Measurements from ENCODE around the gene OXSR1. TPM values are rescaled to one million over a fixed set of nuclear protein-coding genes. Genes with fewer than 3 reads are reported as not detected.

The OXSR1 gene
- total RNA-seq, 1 experiment from 2014 or later: 33.2 TPM

DNA sequence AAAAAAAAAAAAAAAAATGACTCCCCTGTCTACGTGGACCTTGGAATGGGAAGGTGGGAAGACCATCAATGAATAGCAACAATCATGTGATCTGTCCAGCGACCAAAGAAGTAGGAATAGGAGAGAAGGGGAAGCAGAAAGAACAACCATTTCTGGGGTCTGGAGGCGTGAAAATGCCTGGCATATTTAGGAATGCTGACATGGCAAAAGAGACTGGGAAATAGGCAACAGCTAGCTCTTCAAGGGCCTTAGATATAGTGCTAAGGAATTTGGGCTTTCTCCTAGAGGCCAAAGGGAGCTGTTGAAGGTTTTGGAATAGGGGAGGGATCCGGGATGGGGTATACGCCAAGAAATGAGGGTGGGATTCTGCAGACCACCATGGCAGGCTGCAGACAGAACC, 106.2 kb downstream of the OXSR1 start:
- H3K36me3 ChIP-seq (ENCODE audit: control insufficient read depth, insufficient read depth, low read length): no peaks in the 10 kb centered on the region
- ATAC-seq (no peak), DNase-seq (ENCODE audit: low read depth, low spot score) (no peak)
- no peak overlapping the region for H3K4me3 ChIP-seq (ENCODE audit: low read depth in 2 of 2, low read length in 2 of 2)
- no peaks in the 10 kb centered on the region for H3K27me3 ChIP-seq (ENCODE audit: control insufficient read depth, insufficient read depth, low read length)
- ChIA-PET CTCF (no interaction called here), POLR2A (no interaction called here)
- no TSS peak for BruUV-seq (replicated peaks)
- no peak overlapping the region for H3K27ac ChIP-seq (ENCODE audit: low read length)
- H3K4me1 ChIP-seq (ENCODE audit: control insufficient read depth, insufficient read depth, low read length): no peaks in the 10 kb centered on the region
- TF ChIP-seq, protein P1, sequence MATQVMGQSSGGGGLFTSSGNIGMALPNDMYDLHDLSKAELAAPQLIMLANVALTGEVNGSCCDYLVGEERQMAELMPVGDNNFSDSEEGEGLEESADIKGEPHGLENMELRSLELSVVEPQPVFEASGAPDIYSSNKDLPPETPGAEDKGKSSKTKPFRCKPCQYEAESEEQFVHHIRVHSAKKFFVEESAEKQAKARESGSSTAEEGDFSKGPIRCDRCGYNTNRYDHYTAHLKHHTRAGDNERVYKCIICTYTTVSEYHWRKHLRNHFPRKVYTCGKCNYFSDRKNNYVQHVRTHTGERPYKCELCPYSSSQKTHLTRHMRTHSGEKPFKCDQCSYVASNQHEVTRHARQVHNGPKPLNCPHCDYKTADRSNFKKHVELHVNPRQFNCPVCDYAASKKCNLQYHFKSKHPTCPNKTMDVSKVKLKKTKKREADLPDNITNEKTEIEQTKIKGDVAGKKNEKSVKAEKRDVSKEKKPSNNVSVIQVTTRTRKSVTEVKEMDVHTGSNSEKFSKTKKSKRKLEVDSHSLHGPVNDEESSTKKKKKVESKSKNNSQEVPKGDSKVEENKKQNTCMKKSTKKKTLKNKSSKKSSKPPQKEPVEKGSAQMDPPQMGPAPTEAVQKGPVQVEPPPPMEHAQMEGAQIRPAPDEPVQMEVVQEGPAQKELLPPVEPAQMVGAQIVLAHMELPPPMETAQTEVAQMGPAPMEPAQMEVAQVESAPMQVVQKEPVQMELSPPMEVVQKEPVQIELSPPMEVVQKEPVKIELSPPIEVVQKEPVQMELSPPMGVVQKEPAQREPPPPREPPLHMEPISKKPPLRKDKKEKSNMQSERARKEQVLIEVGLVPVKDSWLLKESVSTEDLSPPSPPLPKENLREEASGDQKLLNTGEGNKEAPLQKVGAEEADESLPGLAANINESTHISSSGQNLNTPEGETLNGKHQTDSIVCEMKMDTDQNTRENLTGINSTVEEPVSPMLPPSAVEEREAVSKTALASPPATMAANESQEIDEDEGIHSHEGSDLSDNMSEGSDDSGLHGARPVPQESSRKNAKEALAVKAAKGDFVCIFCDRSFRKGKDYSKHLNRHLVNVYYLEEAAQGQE (IDR thresholded peaks at IDR 0.05; ENCODE audit: insufficient read depth in 1 of 2, low read depth in 2 of 2, low read length in 1 of 2): no peak
- TF ChIP-seq SIN3A (IDR thresholded peaks at IDR 0.05; ENCODE audit: borderline replicate concordance, insufficient read depth, low read depth, low read length): no peak
- TF ChIP-seq CTCF (IDR thresholded peaks at IDR 0.05): no peak
- TF ChIP-seq POLR2AphosphoS5 (IDR thresholded peaks at IDR 0.05; ENCODE audit: low read depth, low read length): no peak
- in situ Hi-C loops (cut with HindIII; ENCODE audit: low pct_unique_long_range_greater_than_20kb, low sequenced_read_pairs) (no loop called here), intact Hi-C loops (cut with micrococcal nuclease; ENCODE audit: unreplicated experiment) (no loop called here)
- no peaks in the 10 kb centered on the region for H3K9me3 ChIP-seq (ENCODE audit: control insufficient read depth, insufficient read depth, low read depth, low read length)

DNA sequence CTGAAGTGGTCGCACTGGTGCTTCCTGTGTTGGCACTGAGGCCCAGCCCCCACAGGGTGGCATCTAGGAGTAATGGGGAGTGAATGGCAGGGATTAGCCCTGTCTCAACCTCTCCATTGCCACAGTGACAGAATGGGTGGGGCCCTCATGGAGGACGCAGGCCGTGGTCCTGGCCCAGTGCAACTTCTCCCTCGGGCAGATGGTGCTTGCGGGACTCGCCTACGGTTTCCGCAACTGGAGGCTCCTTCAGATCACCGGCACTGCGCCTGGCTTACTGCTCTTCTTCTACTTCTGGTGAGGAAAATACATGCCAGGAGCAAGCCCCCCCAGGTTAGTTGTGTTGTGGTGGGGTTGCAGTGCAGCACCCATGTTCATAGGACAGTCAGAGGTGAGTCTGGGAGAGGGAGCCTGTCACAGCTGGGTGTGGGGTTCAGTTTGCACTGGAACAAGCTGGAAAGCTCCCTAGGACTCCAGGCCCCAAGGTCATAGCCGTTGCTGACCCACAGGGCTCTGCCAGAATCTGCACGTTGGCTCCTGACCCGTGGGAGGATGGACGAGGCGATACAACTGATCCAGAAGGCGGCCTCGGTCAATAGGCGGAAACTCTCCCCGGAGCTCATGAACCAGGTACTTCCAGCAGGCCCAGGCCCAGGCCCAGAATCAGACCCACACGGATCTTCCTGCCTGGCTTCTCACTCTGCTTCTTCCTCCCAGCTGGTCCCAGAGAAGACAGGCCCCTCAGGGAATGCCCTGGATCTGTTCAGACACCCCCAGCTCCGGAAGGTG, 109.7 kb downstream of the OXSR1 start:
- Histone ChIP-seq H3K27me3 (ENCODE audit: control insufficient read depth, insufficient read depth, low read length) (no peaks in the 10 kb centered on the region), H3K27ac (ENCODE audit: low read length) (no peak overlapping the region), H3K4me1 (ENCODE audit: control insufficient read depth, insufficient read depth, low read length) (no peaks in the 10 kb centered on the region), H3K4me3 (ENCODE audit: low read depth in 2 of 2, low read length in 2 of 2) (no peak overlapping the region), H3K36me3 (ENCODE audit: control insufficient read depth, insufficient read depth, low read length) (no peaks in the 10 kb centered on the region), H3K9me3 (ENCODE audit: control insufficient read depth, insufficient read depth, low read depth, low read length) (no peaks in the 10 kb centered on the region)
- POLR2A ChIA-PET: no interaction called here
- intact Hi-C loops (cut with micrococcal nuclease; ENCODE audit: unreplicated experiment): no loop called here
- no peak for ATAC-seq
- TF ChIP-seq SIN3A (IDR thresholded peaks at IDR 0.05; ENCODE audit: borderline replicate concordance, insufficient read depth, low read depth, low read length) (no peak), TCF7L2 (IDR thresholded peaks at IDR 0.05; ENCODE audit: low read depth, low read length) (no peak), POLR2AphosphoS5 (IDR thresholded peaks at IDR 0.05; ENCODE audit: low read depth, low read length) (no peak), CTCF (IDR thresholded peaks at IDR 0.05) (no peak)
- TF ChIP-seq, protein P1 (IDR thresholded peaks at IDR 0.05; ENCODE audit: insufficient read depth in 1 of 2, low read depth in 2 of 2, low read length in 1 of 2): no peak
- DNase-seq (ENCODE audit: low read depth, low spot score): no peak
- BruUV-seq (replicated peaks): no TSS peak
- CTCF ChIA-PET: no interaction called here
- in situ Hi-C loops (cut with HindIII; ENCODE audit: low pct_unique_long_range_greater_than_20kb, low sequenced_read_pairs): no loop called here

All from Panc1 (cell line).